Transverse colon (tissue), 4 donors: ENCODE data around the gene VSIG2.

Source experiments
- EP300 ChIP-seq: sonication (generic); formaldehyde crosslinking; IDR thresholded peaks from one replicate; pipeline ENCODE4 v1.6.1; 2017; ENCODE audit warnings: antibody characterized with exemption, low read depth
- POLR2A ChIP-seq: fragments of 450-650 bp; IDR thresholded peaks from one replicate; pipeline ENCODE4 v1.6.1; 2016; ENCODE audit warnings: antibody characterized with exemption, mild to moderate bottlenecking, moderate library complexity
- POLR2AphosphoS5 ChIP-seq, 3 donors: sonication (generic); formaldehyde crosslinking; IDR thresholded peaks; one replicate each; pipeline ENCODE4 v1.6.1; 2016; ENCODE audit warnings: antibody characterized with exemption in 3 of 3
- TF ChIP-seq, protein P1 (sequence below), 5 experiments: fragments of 200-600 bp in 3 of 5; fragments of 450-650 bp in 2 of 5; sonication (generic) in 3 of 5; IDR thresholded peaks; 1 replicate in 2 of 5; 2 replicates in 3 of 5; pipeline ENCODE4 v1.5.1; 2016 to 2017; ENCODE audit warnings: antibody characterized with exemption in 5 of 5, inconsistent platforms in 3 of 5, mild to moderate bottlenecking in 2 of 5, moderate library complexity in 1 of 5

- TF ChIP-seq, protein P1, sequence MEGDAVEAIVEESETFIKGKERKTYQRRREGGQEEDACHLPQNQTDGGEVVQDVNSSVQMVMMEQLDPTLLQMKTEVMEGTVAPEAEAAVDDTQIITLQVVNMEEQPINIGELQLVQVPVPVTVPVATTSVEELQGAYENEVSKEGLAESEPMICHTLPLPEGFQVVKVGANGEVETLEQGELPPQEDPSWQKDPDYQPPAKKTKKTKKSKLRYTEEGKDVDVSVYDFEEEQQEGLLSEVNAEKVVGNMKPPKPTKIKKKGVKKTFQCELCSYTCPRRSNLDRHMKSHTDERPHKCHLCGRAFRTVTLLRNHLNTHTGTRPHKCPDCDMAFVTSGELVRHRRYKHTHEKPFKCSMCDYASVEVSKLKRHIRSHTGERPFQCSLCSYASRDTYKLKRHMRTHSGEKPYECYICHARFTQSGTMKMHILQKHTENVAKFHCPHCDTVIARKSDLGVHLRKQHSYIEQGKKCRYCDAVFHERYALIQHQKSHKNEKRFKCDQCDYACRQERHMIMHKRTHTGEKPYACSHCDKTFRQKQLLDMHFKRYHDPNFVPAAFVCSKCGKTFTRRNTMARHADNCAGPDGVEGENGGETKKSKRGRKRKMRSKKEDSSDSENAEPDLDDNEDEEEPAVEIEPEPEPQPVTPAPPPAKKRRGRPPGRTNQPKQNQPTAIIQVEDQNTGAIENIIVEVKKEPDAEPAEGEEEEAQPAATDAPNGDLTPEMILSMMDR (IDR thresholded peaks at IDR 0.05), result no peak
- TF ChIP-seq POLR2A (no peak), EP300 (no peak), POLR2AphosphoS5 (IDR thresholded peaks at IDR 0.05) (no peak)
These were observed 14.3 kb downstream of the VSIG2 start for GRCh38 chr11:124737638-124738305.
